ENCODE results near the gene RAX. TPM values are rescaled to one million over a fixed set of nuclear protein-coding genes. Genes with fewer than 3 reads are reported as not detected.
A peak's percentile ranks its signal among the peaks of the same experiment; 100 is the strongest.

Gene RAX
- total and polyA plus RNA-seq, 11 donors = not detected

- ATAC-seq = no peak
- intact Hi-C loops (cut with DNase I) = no loop called here
- Histone ChIP-seq H3K9me3 (no peaks in the 10 kb centered on the region), H3K36me3 (no peaks in the 10 kb centered on the region), H3K4me3 (no peak overlapping the region), H3K27ac (no peak overlapping the region), H3K4me1 (peaks cover 0 to 47% (median 22%) of the 10 kb centered on the region in 12 donors), H3K27me3 (peaks cover 71 to 100% (median 98%) of the 10 kb centered on the region in 9 donors)
- no peak for DNase-seq
- no peak for TF ChIP-seq POLR2A (IDR thresholded peaks at IDR 0.05)
- TF ChIP-seq CTCF (IDR thresholded peaks at IDR 0.05) = no peak
- 14 to 18% (median 16%) methylated on average over 4 of the region's 4 CpGs for WGBS, 4 donors
These were observed 2.5 kb downstream of the RAX start for GRCh38 chr18:59270689-59271257.

DNA sequence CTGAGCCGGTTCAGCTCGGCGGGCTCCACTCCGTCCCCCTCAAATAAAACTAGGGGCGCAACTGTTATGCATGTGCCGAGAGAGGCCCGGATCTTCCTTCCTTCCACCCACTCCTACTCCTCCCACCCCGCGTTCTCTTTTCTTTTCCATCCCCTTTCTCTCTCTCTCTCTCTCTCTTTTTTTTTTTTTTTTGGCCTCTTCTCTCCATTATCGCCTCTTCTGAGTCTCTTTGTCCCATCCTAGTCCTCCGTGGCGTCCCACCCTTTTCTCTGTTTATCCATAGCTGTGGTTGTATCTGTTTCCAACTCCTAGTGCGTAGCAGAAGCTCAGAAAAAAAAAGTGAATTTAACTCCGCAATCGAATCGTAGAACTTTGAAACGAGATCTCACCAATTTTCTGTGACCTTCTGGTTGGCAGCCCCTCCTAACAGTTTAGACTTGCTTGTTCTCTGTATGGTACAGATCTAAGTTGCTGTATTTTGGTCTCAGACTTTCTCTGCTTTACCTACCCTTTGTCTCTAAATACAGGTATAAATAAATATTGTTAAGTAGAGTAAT, 3.6 kb downstream of the RAX start:
- no peak for DNase-seq
- peaks cover 0 to 57% (median 23%) of the 10 kb centered on the region in 12 donors for H3K4me1 ChIP-seq
- H3K4me3 ChIP-seq = peak overlapping the region in 2 of 12 donors; percentile 24 to 33

GRCh38 chr18:59268721-59269562, 4.3 kb downstream of the RAX start:
- Histone ChIP-seq H3K4me3 (peak overlapping the region in 7 of 12 donors; percentile 23 to 33 (median 31)), H3K36me3 (no peaks in the 10 kb centered on the region), H3K4me1 (peaks cover 0 to 54% (median 22%) of the 10 kb centered on the region in 12 donors), H3K9me3 (no peaks in the 10 kb centered on the region), H3K27me3 (peaks cover 79 to 100% (median 98%) of the 10 kb centered on the region in 9 donors), H3K27ac (no peak overlapping the region)
- no peak for TF ChIP-seq POLR2A (IDR thresholded peaks at IDR 0.05)
- peak in 4 of 12 donors; percentile 10 to 39 (median 14) for TF ChIP-seq CTCF (IDR thresholded peaks at IDR 0.05)
- 1 to 5% (median 2%) methylated on average over 32 to 90 of the region's 90 CpGs for WGBS, 4 donors
- ATAC-seq = peak in 3 of 4 donors; percentile 57 to 69 (median 65)
- intact Hi-C loops (cut with DNase I) = loop anchor here in 1 of 10 donors (10.0 kb wide), 1 partner anchor 184 kb away; no protein-coding TSS in a partner anchor
- DNase-seq = peak in 1 of 5 donors; percentile 19

More for the DNA sequence above, 3.6 kb downstream of the RAX start:
- Histone ChIP-seq H3K27ac (no peak overlapping the region), H3K9me3 (no peaks in the 10 kb centered on the region), H3K27me3 (peaks cover 79 to 100% (median 98%) of the 10 kb centered on the region in 9 donors), H3K36me3 (no peaks in the 10 kb centered on the region)
- ATAC-seq = no peak
- intact Hi-C loops (cut with DNase I) = loop anchor here in 1 of 10 donors (10.0 kb wide), 1 partner anchor 185 kb away; no protein-coding TSS in a partner anchor
- TF ChIP-seq CTCF (IDR thresholded peaks at IDR 0.05) = no peak
- no peak for TF ChIP-seq POLR2A (IDR thresholded peaks at IDR 0.05)
- WGBS, 4 donors = 4 to 9% (median 6%) methylated on average over 17 of the region's 17 CpGs
